Right atrium auricular region (tissue), 2 donors: ENCODE data around the gene DNMT3A. TPM values are rescaled to one million over a fixed set of nuclear protein-coding genes. Genes with fewer than 3 reads are reported as not detected.

Experiments used
- DNase-seq: peaks from one replicate; pipeline ENCODE4 v3.0.0-alpha.2; 2019; ENCODE audit warnings: low spot score
- H3K27ac ChIP-seq, 2 donors: fragments of 200-600 bp; sonication (generic); 1 replicate in 1 of 2; 2 replicates in 1 of 2; pipeline ENCODE4 v1.5.1; 2016 to 2019
- H3K27me3 ChIP-seq, 2 donors: fragments of 200-600 bp; sonication (generic); one replicate each; pipeline versions ENCODE4 v1.5.1 to v1.6.0; 2017 to 2019
- H3K36me3 ChIP-seq: fragments of 200-600 bp; sonication (generic); one replicate; pipeline ENCODE4 v1.5.1; 2016
- H3K4me1 ChIP-seq, 2 donors: fragments of 200-600 bp; sonication (generic); one replicate each; pipeline versions ENCODE4 v1.5.1 to v1.6.0; 2017 to 2019
- H3K4me3 ChIP-seq, 2 donors: fragments of 200-600 bp; sonication (generic); 1 replicate in 1 of 2; 2 replicates in 1 of 2; pipeline ENCODE4 v1.5.1; 2017 to 2019; ENCODE audit warnings: mild to moderate bottlenecking in 1 of 2, moderate library complexity in 1 of 2
- H3K9me3 ChIP-seq, 2 donors: fragments of 200-600 bp; sonication (generic); one replicate each; pipeline ENCODE4 v1.5.1; 2019
- total RNA-seq, 2 donors: library from RNA; depleted of rRNA; stranded (reverse); fragments of >200 nt; gene quantifications; one replicate each; pipeline ENCODE4 v1.1.0, GENCODE V29; 2016
- TF ChIP-seq, protein P1 (sequence below), 2 donors: fragments of 200-600 bp; sonication (generic); IDR thresholded peaks; one replicate each; pipeline ENCODE4 v1.5.1; 2019; ENCODE audit warnings: antibody characterized with exemption in 2 of 2

DNMT3A gene
- total RNA-seq, 2 donors from 2014 or later: 6.0 to 8.1 TPM

DNA sequence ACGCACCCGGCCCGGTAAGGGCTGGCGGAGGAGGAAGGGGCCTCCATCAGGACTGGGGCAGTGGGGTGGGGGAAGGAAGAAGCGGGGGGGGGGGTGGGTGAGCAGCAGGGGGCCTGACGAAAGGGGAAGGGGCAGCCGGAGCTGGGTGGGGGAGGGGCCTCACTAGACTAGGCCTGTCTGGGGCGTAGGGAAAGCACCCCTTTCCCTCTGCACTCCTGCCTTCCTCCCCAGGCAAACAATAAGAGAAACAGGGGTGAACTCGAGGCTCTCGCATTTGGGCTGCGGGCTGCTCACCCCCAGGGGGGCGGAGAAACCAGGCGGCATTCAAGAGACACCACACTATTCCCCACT is 90.7 kb downstream of the DNMT3A start:
- Histone ChIP-seq H3K4me1 (peaks cover 0 to 24% of the 10 kb centered on the region in 2 donors), H3K36me3 (peaks cover 31% of the 10 kb centered on the region), H3K9me3 (no peaks in the 10 kb centered on the region), H3K27ac (peak overlapping the region; percentile 85 to 88), H3K4me3 (peak overlapping the region; percentile 65 to 78), H3K27me3 (no peaks in the 10 kb centered on the region)
- no peak for DNase-seq
- TF ChIP-seq, protein P1, sequence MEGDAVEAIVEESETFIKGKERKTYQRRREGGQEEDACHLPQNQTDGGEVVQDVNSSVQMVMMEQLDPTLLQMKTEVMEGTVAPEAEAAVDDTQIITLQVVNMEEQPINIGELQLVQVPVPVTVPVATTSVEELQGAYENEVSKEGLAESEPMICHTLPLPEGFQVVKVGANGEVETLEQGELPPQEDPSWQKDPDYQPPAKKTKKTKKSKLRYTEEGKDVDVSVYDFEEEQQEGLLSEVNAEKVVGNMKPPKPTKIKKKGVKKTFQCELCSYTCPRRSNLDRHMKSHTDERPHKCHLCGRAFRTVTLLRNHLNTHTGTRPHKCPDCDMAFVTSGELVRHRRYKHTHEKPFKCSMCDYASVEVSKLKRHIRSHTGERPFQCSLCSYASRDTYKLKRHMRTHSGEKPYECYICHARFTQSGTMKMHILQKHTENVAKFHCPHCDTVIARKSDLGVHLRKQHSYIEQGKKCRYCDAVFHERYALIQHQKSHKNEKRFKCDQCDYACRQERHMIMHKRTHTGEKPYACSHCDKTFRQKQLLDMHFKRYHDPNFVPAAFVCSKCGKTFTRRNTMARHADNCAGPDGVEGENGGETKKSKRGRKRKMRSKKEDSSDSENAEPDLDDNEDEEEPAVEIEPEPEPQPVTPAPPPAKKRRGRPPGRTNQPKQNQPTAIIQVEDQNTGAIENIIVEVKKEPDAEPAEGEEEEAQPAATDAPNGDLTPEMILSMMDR (IDR thresholded peaks at IDR 0.05): no peak

DNA sequence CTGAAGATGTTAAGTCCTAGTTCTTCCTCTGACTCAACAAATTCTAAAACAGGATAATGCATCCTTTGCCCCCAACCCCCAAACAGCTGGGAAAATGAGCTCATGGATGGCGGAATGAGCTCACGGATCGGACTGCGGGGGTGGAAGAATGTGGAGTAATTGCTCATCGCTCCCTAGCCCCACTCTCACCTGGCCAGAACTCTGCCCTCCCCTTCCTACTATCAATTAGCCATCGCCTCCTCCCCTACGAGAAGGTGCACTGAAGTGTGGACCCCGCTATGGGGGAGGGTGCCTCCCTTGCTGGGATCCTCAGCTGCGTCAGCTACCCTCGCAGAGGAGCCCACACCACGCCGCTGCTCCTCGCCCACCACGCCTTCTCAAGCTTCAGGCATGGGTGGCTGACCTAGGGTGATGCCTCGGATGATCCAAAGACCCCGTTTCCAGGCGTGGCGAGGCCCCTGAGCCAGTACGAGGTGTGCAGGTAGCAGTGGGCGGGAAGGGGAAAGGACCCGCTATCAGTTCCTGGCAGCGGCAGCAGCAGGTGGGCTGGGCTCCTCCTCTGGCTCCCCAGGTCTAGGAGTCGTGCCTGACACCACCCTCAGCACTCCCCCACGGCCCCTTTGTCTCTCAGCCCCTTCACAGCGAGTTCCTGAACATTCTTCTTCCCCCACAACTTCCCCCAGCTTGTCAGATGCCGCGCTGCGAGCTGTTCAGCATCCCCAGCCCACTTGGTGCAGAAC is 91.2 kb downstream of the DNMT3A start:
- Histone ChIP-seq H3K36me3 (peaks cover 34% of the 10 kb centered on the region), H3K4me3 (no peak overlapping the region), H3K4me1 (peaks cover 0 to 23% of the 10 kb centered on the region in 2 donors), H3K9me3 (no peaks in the 10 kb centered on the region), H3K27me3 (no peaks in the 10 kb centered on the region), H3K27ac (peak overlapping the region in 1 of 2 donors; percentile 85)
- TF ChIP-seq, protein P1 (IDR thresholded peaks at IDR 0.05): no peak
- DNase-seq: no peak

DNA sequence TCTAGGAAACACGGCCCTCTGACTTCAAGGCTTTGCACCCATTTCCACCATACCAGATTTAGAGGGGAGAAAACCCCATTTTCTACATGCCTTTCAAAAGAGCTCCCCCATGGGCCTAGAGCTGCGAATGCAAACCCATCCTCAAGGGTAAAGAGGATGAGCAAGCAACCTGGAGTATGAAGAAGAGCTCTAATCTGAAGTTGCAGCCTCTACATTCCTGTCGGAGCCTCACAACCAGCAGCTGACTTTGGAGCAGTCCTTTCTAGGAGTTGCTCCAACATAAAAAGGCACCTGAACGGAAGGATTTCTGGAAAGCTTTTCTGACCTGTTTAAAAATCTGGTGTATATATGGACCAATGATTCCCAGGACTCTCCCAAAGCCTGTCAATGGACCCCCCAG is 91.9 kb downstream of the DNMT3A start:
- no peak overlapping the region for H3K4me3 ChIP-seq
- H3K27me3 ChIP-seq: no peaks in the 10 kb centered on the region
- no peak overlapping the region for H3K27ac ChIP-seq
- peaks cover 34% of the 10 kb centered on the region for H3K36me3 ChIP-seq
- TF ChIP-seq, protein P1 (IDR thresholded peaks at IDR 0.05): no peak
- peaks cover 0 to 23% of the 10 kb centered on the region in 2 donors for H3K4me1 ChIP-seq
- no peak for DNase-seq
- H3K9me3 ChIP-seq: no peaks in the 10 kb centered on the region

DNA sequence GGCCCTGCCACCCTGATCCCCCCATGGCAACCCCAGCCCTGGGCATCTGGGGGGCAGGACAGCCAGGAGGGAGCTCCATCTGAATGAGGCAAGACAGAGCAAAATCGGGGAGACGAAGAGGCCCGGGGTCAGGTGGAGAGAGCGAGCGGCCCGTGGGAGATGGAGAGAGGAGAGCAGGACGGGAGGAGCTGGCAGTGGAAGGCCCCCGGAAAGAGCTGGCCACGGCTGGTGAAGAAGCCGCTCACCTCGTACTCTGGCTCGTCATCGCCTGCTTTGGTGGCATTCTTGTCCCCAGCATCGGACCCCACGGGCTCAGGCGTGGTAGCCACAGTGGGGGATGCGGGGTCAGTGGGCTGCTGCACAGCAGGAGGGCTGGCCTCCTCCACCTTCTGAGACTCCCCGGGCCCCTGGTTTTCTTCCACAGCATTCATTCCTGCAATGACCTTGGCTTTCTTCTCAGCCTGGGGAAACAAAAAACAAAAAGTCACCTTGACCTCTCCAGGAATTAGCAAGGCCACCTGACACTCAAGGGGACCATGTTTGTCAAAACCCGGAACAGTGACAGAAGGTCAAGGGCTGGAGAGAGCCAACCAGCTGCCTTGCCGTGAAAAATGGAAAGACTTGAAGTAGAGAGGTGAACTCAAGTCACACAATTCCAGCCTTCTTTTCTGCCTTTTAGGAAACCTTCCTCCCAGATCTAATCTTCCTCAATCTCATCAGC is 93.8 kb downstream of the DNMT3A start:
- no peak for DNase-seq
- H3K27me3 ChIP-seq: no peaks in the 10 kb centered on the region
- H3K36me3 ChIP-seq: peaks cover 52% of the 10 kb centered on the region

DNA sequence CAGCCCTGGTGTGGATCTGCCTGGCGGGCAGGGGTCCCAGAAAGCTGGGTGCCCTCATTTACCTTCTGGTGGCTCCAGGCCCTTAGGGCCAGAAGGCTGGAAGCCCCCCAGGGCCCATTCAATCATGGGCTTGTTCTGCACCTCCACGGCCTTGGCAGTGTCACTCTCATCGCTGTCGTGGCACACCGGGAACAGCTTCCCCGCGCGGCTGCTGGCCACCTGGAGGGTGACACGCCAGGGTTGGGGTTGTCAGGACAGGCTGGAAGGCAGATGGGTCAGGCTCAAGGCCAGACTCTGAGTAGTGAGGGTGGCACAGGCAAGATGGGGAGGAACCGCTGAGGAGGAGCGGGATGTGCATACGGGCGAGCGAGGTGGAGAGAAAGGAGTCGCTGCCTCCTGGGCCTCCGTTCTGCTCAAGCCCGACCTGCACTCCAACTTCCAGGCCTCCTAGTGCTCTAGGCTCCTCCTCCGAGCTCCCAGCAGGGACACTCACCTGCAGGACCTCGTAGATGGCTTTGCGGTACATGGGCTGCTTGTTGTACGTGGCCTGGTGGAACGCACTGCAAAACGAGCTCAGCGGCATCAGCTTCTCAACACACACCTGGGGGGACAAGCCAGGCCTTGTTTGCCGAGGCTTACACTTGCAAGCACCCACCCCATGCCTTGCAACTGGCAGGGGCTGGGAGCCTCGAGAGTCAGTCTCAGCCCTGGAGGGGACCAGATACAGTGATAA is 95.0 kb downstream of the DNMT3A start:
- DNase-seq: no peak
- no peaks in the 10 kb centered on the region for H3K9me3 ChIP-seq
- no peak overlapping the region for H3K27ac ChIP-seq
- no peak overlapping the region for H3K4me3 ChIP-seq
- TF ChIP-seq, protein P1 (IDR thresholded peaks at IDR 0.05): no peak
- peaks cover 59% of the 10 kb centered on the region for H3K36me3 ChIP-seq
- H3K4me1 ChIP-seq: peaks cover 0 to 9% of the 10 kb centered on the region in 2 donors
- H3K27me3 ChIP-seq: no peaks in the 10 kb centered on the region

More for the DNA sequence above, 93.8 kb downstream of the DNMT3A start:
- TF ChIP-seq, protein P1 (IDR thresholded peaks at IDR 0.05): no peak
- no peak overlapping the region for H3K27ac ChIP-seq
- no peak overlapping the region for H3K4me3 ChIP-seq
- H3K9me3 ChIP-seq: no peaks in the 10 kb centered on the region
- H3K4me1 ChIP-seq: peaks cover 0 to 18% of the 10 kb centered on the region in 2 donors
